Measurements from ENCODE around the gene NCAPD3. TPM values are rescaled to one million over a fixed set of nuclear protein-coding genes. Genes with fewer than 3 reads are reported as not detected.

NCAPD3 gene
- total RNA-seq, 1 experiment from 2014 or later: 63.0 TPM

DNA sequence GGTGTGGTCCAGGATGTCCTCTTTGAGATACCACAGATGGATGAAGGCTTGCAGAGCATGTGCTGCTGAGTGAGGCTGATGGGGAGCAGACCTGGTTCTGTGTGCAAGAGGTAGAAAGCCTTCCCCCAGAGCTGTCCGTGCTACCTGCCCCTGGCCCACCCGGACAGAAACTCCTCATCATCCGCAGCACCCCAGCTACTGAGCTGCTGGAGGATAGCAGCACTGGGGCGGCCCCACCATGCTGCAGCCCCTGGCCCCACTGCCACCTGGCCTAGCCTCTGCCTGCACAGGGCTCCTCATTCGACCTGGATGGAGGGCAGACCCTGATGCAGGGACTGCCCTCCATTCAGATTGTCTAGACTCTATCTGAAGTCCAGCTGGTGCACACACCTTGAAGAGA lies 50.5 kb downstream of the NCAPD3 start:
- POLR2A ChIA-PET: no interaction called here
- H3K27me3 Mint-ChIP-seq (ENCODE audit: low read depth): no peaks in the 10 kb centered on the region
- ATAC-seq (no peak), DNase-seq (ENCODE audit: low spot score) (no peak)
- H3K36me3 Mint-ChIP-seq: peaks cover 96% of the 10 kb centered on the region
- no peak overlapping the region for H3K4me3 Mint-ChIP-seq
- no peak for TF ChIP-seq STAT6 (CRISPR knock-in tag; conservative IDR thresholded peaks at IDR 0.05; ENCODE audit: low read depth)
- no peak for TF ChIP-seq ATF6 (CRISPR knock-in tag; IDR thresholded peaks at IDR 0.05)
- TF ChIP-seq, protein P1, sequence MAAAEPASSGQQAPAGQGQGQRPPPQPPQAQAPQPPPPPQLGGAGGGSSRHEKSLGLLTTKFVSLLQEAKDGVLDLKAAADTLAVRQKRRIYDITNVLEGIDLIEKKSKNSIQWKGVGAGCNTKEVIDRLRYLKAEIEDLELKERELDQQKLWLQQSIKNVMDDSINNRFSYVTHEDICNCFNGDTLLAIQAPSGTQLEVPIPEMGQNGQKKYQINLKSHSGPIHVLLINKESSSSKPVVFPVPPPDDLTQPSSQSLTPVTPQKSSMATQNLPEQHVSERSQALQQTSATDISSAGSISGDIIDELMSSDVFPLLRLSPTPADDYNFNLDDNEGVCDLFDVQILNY (CRISPR knock-in tag; IDR thresholded peaks at IDR 0.05): no peak
- TF ChIP-seq NR2C2 (CRISPR knock-in tag; IDR thresholded peaks at IDR 0.05): no peak
- TF ChIP-seq SMAD4 (CRISPR knock-in tag; IDR thresholded peaks at IDR 0.05): no peak
- TF ChIP-seq ZNF416 (CRISPR knock-in tag; IDR thresholded peaks at IDR 0.05): no peak
- no peak for TF ChIP-seq ZNF317 (CRISPR knock-in tag; IDR thresholded peaks at IDR 0.05; ENCODE audit: borderline replicate concordance, low read depth)
- TF ChIP-seq GABPB1 (CRISPR knock-in tag; IDR thresholded peaks at IDR 0.05): no peak
- no peak for TF ChIP-seq JAZF1 (CRISPR knock-in tag; IDR thresholded peaks at IDR 0.05)
- TF ChIP-seq RELA (CRISPR knock-in tag; IDR thresholded peaks at IDR 0.05; ENCODE audit: borderline replicate concordance): no peak
- no peak for TF ChIP-seq ELF4 (CRISPR knock-in tag; IDR thresholded peaks at IDR 0.05; ENCODE audit: low read depth)
- no peak overlapping the region for H3K27ac Mint-ChIP-seq
- H3K9me3 Mint-ChIP-seq: peaks cover 43% of the 10 kb centered on the region
- CTCF ChIA-PET: no interaction called here
- no peaks in the 10 kb centered on the region for H3K4me1 Mint-ChIP-seq

DNA sequence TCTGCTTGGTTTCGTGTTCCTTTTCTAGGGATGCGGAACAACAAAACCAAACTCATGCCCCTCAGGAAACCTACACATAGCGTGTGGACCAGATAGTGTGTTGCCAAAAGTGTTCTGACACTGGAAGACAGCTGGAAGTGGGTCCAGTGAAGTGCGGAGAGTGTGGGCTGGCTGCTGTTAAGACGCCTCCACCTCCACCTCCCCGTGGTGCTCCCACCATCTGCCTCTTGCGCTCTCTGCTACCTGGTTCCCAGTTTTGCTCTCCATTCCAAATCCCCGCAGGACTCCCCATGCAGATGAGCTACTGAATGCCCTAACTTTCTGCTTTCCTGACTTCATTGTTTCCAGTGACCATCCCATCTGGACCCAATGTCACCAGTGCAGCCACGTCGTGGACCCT lies 51.8 kb downstream of the NCAPD3 start:
- POLR2A ChIA-PET: no interaction called here
- ATAC-seq (no peak), DNase-seq (ENCODE audit: low spot score) (no peak)
- H3K9me3 Mint-ChIP-seq: peaks cover 53% of the 10 kb centered on the region
- no peak overlapping the region for H3K27ac Mint-ChIP-seq
- H3K4me1 Mint-ChIP-seq: no peaks in the 10 kb centered on the region
- peaks cover 100% of the 10 kb centered on the region for H3K36me3 Mint-ChIP-seq
- CTCF ChIA-PET: no interaction called here
- TF ChIP-seq TP53 (CRISPR knock-in tag; IDR thresholded peaks at IDR 0.05) (no peak), FOXK1 (CRISPR knock-in tag; IDR thresholded peaks at IDR 0.05) (no peak), CDX4 (CRISPR knock-in tag; IDR thresholded peaks at IDR 0.05; ENCODE audit: borderline replicate concordance) (no peak), ZNF425 (CRISPR knock-in tag; conservative IDR thresholded peaks at IDR 0.05) (no peak), RORB (CRISPR knock-in tag; IDR thresholded peaks at IDR 0.05) (no peak), CREM (CRISPR knock-in tag; IDR thresholded peaks at IDR 0.05) (no peak), MYBL2 (CRISPR knock-in tag; IDR thresholded peaks at IDR 0.05) (no peak), ZMAT4 (CRISPR knock-in tag; IDR thresholded peaks at IDR 0.05) (no peak), NFE2L1 (CRISPR knock-in tag; IDR thresholded peaks at IDR 0.05) (no peak), E2F4 (CRISPR knock-in tag; IDR thresholded peaks at IDR 0.05; ENCODE audit: borderline replicate concordance, low read depth) (no peak), ZNF317 (CRISPR knock-in tag; IDR thresholded peaks at IDR 0.05; ENCODE audit: borderline replicate concordance, low read depth) (no peak)
- TF ChIP-seq, protein P1 (CRISPR knock-in tag; IDR thresholded peaks at IDR 0.05): no peak
- peaks cover 4% of the 10 kb centered on the region for H3K27me3 Mint-ChIP-seq (ENCODE audit: low read depth)
- no peak overlapping the region for H3K4me3 Mint-ChIP-seq
